DMS 273 (cell line): Measurements from ENCODE around the gene C4orf17.

Experiments used
- DNase-seq: peaks from one replicate; lab custom pipeline; 2025; ENCODE audit not compliant: unreplicated experiment; lab: John Stamatoyannopoulos, UW

The C4orf17 gene

DNA sequence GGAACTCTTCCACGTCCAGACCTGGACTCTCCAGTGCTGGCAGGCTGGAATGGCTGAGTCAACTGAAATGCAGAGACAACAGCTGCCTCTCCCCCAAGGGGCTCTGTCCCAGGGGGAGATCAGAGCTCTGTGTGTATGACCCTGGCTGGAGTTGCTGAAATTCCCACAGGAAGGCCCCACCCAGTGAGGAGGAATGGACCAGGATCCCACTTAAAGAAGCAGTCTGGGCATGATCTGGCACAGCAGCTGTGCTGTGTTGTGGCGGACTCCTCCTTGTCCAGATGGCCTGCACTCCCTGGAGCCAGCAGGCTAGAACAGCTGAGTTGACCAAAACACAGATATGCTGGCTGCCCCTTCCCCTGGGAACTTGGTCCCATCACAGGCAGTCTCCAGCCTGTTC lies 25.4 kb downstream of the C4orf17 start:
- DNase-seq: peak; percentile 82

DNA sequence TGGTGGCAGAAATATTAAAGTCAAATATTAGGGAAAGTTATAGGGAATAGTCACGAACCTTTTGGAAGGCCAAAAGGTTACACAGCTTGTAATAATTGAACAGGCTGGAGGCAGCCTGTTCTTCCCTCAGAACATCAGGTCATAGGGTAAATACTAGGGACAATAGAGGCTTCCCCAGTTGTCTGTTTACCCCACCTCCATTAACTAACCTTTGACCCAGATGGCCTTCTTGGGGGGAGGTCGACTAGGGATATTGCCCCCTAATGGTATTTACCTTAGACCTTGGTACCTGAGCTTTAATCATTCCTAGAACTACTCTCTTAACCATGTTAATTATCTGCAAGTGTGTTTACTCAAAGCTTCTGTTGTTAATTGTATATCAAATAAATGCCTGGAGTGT lies 26.0 kb downstream of the C4orf17 start:
- DNase-seq: no peak

DNA sequence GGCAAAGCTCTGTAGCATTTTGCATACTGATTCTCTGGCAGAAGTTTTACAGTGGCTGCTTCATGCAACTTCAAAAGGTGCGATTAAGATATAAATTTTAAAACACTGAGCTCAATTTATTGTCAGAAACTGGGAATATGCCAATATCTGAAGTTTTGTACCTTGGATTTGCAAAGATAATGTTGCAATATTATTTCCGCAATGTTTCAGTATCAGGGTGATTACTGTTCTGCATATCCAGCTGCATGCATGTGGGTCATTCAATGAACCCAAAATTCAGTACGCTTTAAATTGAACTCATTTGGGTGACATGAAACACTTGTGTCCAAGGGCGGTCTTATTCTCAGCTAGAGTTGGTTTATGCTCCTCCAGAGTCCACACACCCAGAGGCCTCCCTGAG lies 26.9 kb downstream of the C4orf17 start:
- no peak for DNase-seq

DNA sequence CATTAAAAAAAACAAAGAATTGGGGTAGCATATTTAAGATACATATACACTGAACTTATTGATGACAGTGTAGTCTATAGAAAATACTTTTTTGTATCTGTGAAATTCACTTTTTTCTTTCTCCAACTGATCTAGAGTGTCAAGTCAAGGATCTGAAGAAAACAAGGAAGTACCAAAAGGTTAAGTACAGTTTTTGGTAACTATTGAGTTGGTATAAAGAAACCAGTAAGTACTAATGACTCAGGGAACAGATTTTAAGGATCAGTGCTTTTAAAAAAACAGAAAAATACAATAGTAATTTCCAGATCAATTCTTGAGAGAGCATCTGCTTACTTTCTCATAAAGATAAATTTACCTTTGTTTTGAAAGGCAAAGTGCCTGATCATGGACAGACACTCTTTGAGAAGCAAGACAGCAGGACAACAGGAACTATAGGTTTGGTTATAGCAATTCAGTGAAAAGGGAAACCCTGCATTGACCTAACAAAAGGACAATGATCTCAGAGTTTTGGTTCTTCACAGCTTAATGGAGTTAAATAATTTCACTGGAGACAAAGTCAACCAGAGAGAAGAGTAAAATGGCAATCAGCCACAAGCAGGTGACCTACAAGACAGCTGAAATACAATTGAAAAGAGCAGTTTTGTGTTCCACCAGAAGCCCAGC lies 29.6 kb downstream of the C4orf17 start:
- no peak for DNase-seq

DNA sequence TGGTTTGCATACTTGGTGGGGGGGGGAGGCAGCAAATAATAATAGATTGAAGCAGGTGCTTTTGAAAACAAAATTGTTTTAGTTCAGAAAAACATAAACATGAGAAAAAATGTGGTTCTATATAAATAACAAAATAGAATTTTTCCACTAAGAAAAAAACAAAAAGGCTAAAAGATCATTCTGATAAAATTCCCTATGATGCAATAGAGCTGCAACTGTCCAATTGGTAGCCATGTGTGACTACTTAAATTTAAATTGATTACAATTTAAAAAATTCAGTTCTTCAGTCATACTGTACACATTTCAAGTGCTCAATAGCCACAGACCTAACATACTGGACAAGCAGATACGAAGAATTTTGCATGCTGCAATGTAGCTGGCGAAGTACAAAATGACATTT lies 42.1 kb downstream of the C4orf17 start:
- DNase-seq: no peak

DNA sequence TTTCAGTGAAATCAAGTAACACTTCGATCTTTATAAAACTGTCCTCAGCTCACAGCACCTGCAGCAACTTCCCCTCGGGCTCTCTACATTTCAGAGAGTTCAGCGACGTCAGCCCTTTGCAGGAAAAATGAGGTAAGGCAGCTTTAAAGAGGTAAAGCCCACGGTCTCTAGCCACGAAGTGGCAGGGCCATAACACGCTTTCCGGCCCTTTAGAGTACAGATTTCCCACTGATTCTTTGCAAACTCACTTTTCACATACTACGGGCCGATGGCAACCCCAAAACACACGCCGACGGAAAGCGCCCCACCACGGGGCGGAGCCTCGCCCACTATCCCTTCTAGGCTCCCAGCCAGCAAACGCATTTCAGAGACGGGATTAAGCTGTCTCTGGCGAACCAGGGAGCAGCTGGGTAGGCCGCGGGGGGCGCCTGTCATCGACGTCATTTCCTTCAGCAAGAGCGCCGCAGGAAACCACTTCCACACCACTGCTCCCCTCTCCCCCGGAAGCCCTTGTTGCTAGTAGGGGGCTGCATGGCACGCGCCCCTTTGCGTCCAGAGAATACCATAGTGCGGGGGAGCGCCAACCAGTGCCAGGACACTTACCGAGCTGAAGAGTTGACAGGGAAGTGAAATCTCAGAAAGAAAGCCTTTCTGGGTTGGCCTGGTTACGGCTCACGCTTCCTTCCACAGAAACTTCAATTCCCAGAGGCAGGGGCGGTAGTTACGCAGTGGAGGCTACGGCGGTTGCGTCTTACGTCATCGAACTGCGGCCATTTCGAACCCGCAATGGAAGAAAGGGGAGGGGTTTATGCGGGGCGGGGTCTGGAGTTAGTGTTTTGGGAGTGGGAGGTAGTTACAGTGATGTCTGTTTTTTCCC lies 52.7 kb downstream of the C4orf17 start, which contains the start of gene TRMT10A:
TRMT10A (minus strand) TSS at position 730 of the 877 bp plus-strand sequence. CDS start 4,701 bp downstream, outside the sequence.
- peak; percentile 97 for DNase-seq

DNA sequence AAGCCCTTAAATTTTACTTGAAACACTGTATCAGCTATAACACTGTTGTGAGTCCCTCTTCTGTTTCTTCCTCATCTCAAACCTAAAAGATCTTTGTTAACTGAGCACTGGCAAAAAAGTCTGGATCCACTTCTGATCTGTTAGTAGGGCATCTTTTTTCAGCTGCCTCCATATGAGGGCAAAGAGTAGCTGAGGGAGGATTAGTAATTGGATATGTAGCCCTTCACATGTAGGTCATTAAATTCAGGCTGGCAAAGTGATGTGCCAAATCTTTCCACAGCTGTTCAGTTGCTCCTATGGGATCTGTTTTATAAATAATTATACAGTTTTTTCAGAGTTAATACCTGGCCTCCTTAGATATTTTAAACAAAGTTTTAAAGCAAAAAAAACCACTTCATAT lies 54.1 kb downstream of the C4orf17 start:
- peak; percentile 87 for DNase-seq

DNA sequence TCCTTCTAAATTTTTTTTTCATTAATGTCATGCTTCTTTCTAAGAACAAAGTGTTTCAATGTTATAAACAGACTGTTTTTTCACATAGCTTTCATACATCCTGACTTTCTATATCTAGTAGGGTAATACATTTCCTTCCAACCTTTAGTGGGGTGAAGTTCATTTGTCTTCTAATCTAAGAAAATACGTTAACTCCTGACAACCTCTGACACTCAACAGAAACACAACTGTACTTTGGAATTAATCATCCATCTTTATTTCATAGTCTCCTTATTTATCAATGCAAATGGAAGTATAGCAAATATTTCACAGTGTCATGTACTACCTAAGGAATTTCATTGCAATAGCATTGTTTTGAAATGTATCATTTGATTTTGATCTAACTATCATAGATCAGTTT lies 61.1 kb downstream of the C4orf17 start:
- no peak for DNase-seq

DNA sequence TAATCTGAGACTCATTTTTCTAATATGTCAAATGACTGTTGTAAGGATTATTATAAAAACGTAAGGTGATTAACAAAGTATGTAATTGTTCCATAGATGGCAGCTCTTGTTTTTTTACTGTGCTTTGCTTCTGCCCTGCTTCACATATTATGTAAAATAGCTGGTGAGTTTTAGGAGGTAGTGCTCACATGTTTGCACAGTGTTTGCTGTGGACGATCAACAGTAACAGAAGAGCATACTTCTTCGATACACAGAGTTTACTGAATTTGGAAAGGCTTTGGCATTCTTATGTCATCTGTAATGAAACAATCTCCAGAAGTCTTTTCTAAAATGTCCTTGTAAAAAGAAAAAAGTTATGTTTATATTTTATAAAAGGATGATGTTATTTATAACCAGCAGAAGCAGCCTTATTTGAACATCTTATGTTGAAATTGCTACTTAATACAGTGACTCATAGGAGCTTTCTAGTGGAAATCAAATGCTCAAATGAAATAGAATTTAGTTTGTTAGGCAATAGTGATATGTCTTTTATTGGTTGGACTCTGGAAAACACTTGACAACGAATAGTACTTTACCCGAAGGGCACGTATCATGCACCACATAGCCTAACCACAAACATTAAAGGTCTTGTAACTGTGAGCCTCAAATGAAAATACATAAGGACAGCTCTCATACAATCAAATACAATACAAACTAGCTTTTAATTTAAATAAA lies 61.9 kb downstream of the C4orf17 start:
- DNase-seq: no peak

DNA sequence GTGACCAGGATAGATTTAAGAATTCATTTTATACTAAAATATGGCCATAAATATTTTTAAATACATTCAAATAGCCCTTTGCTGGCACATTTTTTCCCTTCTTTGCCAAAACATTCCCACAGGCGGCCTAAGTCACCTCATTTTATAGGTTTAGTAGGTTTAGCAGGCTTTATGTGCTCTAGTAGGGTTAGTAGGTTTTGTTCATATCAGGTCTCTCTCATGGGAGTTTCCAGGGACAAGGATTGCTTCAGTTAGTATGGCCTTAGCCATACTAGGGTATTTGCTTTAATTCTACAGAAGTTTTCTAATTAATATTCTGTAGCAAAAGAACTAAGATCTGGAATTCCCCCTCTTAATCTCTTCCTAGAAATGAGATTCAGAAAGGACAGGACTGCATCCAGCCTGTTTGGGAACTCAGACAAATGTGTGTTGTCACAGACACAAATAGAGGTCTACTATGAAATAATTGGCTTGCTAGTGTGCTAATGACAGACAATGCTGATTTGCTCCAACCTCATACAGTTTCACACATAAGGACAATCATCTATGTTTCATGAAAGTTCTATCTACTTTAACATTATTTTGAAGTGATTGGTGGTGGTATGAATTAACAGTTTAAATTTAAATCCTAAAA lies 63.0 kb downstream of the C4orf17 start:
- DNase-seq: no peak

DNA sequence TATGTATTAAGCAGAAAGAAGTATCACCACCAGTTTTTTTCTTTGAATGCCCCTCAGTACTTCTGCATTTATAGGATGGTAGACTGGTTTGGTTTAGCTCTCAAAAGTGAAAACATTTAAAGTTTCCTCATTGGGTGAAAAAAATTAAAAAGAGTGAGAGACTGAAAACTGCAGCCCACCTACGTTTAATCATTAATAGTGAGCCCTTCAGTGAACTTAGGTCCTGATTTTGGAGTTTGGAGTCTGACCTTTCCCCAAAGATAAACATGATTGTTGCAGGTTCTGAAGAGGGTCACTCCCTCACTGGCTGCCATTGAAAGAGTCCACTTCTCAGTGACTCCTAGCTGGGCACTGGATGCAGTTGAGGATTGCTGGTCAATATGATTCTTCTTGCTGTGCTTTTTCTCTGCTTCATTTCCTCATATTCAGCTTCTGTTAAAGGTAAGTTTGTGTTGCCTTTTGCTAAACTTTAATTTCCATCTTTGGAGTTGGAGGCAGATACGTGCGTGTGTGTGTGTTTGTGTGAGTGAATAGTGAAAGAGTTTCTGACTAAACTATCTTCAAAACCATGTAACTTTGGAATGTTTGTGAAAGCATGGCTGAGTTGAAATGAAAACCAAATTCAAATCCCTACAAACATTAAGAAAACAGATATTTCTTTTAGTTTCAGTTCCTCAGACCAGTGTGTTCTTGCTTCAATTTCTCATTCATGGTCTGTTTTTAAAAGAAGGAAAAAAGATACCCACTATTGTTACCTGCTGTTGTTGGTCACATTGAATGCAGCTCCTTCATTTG lies 63.9 kb downstream of the C4orf17 start, which contains the start of gene MTTP:
MTTP (plus strand) TSS at position 295 of the 795 bp plus-strand sequence; CDS start at position 381, 86 bp downstream.
- no peak for DNase-seq

DNA sequence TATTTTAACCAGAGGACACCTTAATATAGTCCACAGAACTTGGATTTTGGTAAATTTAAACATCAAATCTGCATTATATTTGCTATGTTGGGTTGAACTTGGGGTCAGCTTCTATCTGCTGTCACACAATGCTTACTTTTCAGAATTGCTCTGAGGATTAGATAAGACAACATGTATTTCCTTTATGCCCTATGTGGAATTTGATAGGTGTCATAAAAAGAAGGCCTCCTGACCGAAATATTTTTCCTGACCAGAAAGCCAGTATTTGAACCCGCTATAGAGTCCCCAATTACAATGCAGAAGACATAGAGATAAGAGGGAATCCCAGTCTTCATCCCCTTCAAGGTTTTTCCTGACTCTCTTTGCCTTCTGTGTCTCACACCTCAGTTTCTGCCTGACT lies 67.9 kb downstream of the C4orf17 start:
- DNase-seq: no peak

DNA sequence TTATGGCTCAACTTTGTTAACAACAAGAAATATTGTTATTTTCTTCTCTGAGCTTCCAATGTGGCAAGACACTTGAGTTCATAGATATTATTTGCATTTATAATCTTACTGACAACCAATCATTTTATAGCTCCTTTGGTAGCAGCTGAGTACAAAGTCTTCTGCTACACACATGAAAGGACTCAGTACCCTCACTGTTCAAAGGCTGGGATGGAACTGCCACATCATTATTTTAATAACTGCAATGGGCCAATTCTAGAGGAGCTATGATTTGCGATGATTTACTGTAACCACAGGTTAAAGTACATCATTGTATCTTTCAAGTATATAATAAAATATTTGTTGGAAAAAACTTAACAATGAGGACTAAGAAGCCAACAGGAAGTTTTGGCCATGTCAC lies 74.7 kb downstream of the C4orf17 start:
- no peak for DNase-seq

DNA sequence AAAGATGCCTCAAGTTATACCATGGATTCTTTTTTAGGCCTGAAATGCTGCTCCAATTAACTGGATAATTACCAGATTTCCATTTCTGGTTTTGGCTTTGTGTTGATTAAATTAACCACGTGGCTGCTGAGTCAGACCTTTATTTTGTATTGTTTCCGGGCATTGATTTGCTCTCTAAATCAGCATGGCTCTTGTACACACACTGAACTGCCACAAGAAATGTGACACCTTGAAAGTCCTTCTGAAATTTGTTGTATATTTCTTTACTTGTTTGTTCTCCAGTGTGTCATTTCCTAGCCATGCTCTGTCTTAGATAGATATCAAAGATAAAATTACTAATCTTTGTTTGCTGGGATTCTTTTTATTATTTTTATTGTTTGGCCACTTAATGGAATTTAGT lies 75.5 kb downstream of the C4orf17 start:
- no peak for DNase-seq

DNA sequence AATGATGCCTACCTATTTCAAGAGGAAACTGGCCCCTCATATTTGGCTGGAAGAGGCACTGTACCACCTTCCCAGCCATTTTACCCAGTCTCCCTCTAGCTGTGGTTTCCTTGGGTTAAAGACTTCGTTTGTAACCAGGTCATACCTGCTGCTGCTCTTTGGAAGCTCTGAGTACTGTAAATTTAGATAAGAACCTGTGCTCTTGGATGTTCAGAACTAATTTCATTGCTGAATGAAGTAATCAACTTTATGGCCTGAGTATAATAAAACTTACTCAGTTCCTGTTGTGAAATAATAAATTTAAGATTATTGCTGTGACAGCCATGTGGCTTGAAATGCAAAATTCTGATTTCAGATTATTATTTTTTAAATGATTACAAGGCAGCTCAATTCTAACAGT lies 76.0 kb downstream of the C4orf17 start:
- DNase-seq: no peak

DNA sequence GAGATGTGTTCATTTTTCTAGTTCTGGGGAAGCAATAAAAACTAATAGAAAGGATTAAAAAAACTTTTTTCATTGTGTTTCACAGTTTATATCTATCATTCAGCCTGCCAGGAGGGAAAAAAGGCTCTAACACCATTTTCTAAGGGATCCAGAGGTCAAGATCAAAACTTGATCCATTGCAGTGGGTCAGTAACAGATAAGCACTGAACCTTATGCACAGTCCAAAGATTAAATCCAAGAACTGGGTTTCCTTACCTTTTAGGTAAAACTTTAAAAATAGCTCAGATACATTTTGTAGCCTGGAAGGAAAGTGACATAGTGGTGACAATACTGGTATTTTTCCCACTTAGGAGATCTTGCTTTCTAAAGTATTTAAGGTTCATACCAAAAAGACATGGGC lies 76.5 kb downstream of the C4orf17 start:
- DNase-seq: no peak

DNA sequence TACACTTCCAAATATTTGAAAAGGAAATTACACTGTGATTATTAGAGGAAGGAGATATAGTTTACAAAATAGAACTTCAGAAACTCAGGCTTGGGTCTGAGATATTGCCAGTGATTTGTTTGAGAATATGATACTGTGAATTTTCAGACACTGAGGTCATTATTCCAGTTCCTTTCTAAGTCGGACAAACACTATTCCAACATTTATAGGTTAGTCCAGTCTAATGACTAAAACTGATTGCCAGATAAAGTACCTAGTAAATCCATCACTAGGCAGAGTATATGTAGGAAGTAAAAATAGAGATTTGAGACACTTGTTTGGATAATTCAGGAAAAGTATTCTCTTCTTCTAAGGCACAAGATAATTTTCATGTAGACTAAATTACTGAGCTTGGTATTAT lies 77.0 kb downstream of the C4orf17 start:
- no peak for DNase-seq

DNA sequence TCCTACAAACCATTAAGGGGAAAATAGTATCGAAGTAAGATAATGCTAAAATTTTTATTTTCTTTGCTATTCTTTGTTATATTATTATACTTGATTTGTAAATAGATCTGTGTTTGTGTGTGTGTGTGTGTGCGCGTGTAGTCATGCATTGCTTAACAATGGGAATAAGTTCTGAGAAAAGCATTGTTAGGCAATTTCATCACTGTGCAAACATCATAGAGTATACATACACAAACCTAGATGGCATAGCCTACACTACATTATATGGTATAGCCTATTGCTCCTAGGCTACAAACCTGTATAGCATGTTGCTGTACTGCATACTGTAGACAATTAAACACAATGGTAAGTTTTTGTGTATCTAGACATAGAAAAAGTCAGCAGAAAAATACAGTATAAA lies 80.9 kb downstream of the C4orf17 start:
- no peak for DNase-seq
